Measurements from ENCODE around the gene GSTO1.
A peak's percentile ranks its signal among the peaks of the same experiment; 100 is the strongest.

The GSTO1 gene

DNA sequence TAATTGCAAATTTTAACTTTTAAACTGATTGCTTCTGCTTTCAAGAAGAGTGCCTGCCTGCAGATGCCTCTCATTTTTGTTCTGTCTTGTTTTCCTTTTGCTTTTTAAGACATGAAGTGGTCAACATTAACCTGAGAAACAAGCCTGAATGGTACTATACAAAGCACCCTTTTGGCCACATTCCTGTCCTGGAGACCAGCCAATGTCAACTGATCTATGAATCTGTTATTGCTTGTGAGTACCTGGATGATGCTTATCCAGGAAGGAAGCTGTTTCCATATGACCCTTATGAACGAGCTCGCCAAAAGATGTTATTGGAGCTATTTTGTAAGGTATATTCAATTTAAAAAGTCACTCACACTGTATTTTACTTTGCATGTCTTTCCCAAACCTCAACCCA is 23.1 kb downstream of the GSTO1 start:
- peak; percentile 11 for DNase-seq

DNA sequence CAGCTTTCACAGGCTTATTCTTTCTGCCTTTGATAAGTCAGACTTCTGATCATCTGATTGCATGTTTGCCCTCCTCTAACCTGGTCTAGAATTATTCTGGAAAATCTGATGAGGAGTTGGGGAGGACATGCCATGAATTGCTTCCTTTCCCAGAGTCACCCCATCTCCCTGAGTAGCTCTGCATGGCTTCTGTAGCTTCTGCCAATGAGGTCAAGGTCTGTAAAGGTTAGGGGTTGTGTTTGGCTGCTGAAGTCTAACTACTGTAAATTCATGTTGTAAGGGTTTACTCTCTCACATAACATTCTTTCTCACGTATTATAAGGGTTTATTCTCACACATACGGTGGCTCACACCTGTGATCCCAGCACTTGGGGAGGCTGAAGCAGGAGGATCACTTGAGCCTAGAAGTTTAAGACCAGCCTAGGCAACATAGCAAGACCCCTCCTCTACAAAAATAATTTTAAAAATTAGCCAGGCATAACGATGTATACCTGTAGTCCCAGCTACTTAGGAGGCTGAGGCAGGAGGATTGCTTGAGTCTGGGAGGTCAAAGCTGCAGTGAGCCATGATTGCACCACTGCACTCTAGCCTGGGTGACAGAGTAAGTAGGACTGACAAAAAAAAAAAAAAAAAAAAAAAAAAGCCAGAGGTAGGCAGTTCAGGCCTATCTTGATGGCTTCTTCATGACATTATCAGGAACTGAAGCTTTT is 25.0 kb downstream of the GSTO1 start:
- DNase-seq: no peak

DNA sequence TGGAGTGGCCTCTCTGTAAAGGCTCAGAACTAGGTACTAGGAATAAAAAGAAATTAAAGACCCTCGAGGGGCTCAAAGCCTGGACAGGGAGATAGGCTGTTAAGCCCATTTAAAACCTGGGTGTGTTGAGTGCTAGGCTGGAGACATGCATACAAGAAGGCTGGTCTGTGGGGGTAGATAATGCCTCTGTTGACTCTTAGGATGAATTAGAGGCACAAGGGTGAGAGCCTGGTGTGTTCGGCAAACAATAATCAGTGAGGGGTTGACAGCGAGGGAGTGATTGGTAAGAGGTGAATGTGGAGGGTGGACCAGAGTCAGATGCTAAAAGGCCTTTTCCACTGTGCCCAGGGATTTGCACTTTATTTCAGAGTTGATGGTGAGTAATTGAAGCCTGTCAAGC is 27.0 kb downstream of the GSTO1 start:
- DNase-seq: no peak

GRCh38 chr10:104284846-104285245 is 30.2 kb downstream of the GSTO1 start:
- no peak for DNase-seq

DNA sequence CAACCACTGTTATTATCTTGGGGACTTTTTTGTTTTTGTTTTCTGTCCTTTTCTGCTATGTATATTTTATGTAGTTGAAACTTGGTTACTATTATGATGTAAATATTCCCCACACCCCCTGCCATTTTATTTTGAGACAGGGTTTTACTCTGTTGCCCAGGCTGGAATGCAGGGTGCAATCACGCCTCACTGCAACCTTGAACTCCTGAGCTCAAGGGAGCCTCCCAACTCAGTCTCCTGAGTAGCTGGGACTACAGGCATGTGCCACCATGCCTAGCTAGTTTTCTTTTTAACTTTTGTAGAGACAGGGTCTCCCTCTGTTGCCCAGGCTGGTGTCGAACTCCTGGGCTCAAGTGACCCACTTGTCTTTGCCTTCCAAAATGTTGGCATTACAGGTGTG is 32.2 kb downstream of the GSTO1 start:
- no peak for DNase-seq

GRCh38 chr10:104288355-104288754 is 33.7 kb downstream of the GSTO1 start:
- DNase-seq: no peak

GRCh38 chr10:104291439-104291951 is 36.8 kb downstream of the GSTO1 start:
- peak; percentile 82 for DNase-seq

DNA sequence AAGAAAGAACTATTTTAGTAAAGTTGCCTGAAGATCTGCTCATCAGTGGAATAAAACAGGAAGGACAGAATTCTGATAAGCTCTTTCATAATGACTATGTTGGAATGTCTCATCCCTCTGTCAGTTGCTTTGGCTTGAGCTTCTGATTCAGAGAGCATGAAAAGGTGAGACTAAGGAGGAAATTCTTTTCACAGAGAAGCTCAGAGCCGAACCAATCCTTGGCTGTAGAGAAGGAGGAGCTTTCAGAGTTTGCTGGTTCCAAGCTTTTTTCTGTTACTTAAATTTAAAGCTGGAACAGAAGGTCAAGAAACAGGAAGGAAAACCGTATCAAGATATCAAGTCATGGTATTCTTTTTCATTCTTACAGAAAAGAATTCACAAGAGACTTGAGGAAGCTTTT is 38.3 kb downstream of the GSTO1 start:
- DNase-seq: no peak

DNA sequence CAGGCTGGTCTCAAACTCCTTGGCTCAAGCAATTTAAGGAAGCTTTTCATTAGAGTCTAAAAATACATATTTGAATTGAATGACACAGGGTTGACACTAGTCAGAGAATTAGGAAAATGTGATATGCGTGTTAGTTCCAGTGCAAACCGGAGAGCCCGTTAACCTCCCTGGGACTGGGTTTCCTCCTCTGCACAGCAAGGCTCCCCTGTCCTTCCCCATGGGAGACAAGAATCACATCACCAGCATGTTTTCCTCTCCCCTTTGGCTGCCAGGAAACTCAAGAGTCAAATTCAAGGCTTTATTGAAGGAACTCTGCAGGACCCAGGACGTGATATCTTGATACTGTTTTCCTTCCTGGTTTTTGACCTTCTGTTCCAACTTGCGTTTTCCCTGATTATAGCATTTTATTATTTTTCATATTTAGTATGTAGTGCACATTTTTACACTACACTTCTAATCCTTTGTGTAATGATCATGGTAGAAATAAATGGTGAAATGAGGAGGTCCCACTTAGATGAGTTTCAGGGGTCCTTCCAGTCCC is 39.2 kb downstream of the GSTO1 start:
- DNase-seq: no peak

DNA sequence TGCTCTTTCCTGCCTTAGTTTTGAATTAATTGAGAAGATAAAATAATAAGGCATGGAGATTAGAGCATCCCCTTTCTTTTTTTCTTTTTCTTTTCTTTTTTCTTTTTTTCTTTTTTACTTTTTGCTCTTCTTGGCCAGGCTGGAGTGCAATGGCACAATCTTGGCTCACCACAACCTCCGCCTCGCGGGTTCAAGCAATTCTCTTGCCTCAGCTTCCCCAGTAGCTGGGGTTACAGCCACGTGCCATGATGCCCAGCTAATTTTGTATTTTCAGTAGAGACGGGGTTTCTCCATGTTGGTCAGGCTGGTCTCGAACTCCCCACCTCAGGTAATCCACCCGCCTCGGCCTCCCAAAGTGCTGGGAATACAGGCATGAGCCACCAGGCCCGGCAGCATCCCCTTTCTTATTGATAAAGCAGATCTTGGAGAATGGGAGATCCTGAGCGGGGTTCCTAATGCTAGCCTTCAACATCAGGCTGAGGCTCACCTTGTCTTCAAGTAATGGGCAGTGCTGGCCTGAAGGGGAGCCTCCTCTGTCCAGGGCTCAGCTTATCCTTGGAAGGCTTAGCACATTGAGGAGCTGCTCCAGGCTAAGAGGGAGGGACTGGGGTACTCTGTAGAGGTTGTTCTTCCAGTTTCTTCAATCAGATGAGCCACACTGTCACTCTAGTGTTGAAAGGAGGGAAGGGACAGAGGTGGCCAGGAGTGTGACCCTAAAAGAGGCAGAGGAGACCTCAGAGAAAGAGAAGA is 42.2 kb downstream of the GSTO1 start:
- no peak for DNase-seq

DNA sequence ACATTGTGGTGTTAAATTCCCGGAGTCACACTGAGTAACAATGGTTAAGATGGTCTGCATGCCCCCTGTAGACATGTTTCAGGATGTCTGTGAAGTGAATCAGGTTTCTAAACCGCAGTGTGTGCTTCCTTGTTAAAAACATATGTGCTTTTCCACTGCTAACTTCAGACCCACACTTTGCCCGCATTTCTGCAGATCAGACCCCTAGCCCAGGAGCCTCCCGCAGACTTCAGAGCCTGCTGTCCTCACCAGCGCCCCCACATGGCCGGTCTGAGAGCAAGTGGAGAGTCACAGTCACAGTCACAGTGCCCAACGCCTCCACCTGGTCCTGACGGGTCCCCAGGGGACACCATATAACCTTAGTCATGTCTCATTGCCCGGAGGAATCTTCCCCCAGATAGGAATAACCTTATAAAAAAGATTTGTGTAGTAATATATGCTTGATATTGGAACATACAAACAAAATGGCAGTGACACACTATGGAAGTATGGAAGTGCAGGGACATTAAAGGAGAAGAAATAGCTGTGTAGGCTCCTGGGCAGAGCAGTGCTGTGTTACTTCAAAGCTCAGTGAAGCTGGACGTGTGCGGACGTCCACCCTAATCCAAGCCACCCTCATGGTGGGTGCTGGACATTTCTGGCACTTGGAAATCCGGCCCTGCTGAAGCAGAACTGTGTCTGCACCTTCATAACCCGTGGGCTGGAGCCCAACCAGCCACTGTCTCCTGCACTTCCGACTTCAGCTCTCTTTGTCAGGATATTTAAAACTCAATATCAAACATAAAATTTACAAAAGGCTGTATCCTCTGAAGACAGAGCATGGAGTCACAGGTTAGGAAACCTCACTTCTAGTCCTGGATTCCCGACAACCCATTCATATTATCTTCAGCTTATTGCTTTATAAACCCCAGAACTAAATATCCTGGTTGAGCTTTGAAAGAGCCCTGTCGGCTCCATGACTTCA is 43.3 kb downstream of the GSTO1 start:
- DNase-seq: no peak

DNA sequence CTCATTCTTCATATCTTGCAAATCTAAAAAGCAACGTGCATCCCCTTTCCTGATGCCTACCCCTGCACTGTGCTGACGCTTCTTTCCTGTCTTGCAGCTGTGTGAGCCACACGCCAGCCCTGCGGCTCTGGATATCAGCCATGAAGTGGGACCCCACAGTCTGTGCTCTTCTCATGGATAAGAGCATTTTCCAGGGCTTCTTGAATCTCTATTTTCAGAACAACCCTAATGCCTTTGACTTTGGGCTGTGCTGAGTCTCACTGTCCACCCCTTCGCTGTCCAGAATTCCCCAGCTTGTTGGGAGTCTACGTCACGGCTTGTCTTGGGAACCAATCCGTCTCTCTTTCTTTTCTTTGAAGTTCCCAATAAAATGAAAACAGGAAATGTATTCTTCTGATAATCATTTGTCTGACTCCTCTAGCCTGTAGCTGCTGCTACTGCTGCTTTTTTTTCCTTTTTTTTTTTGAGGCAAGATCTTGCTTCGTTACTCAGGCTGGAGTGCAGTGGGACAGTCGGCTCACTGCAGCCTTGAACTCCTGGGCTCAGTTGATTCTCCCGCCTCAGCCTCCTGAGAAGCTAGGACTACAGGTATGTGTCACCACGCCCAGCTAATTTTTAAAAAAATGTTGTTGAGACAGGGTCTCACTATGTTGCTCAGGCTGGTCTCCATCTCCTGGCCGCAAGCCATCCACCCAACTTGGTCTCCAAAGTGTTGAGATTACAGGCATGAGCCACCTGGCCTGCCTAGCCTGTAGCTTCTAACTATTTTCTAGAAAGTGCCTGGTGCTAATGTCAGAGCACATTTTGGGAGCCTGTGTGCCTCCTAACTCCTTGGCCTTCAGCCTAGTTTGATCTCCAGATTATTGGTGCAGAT is 44.6 kb downstream of the GSTO1 start:
- no peak for DNase-seq

GRCh38 chr10:104300002-104300735 is 45.5 kb downstream of the GSTO1 start:
- no peak for DNase-seq

DNA sequence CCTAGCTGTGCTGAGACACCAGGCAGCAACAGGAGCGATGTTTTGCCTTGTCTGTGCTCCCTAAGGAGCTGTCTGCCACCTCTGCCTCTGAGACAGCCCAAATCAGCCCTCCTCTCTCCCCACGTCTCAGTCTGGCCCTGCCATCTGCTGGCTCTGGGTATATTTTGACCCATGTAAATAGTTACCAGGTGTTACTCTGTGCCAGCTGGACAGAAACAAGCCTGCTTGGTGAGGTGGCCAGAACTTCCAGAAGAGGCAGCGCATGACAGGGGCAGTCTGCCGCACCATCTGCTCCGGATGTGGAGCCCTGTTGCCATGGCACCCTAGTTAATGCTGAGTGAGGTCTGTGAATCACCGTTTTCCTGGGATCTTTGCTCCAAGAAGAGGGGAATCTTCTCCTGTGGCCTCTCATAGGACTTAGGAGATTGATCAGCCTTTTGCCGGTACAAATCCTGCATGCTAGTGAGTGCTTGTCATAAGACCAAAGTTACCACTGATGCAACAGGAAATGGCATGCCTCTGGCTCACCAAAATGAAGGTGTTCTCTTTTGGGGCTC is 46.1 kb downstream of the GSTO1 start:
- DNase-seq: peak; percentile 87

GRCh38 chr10:104301907-104302690 is 47.4 kb downstream of the GSTO1 start:
- no peak for DNase-seq

DNA sequence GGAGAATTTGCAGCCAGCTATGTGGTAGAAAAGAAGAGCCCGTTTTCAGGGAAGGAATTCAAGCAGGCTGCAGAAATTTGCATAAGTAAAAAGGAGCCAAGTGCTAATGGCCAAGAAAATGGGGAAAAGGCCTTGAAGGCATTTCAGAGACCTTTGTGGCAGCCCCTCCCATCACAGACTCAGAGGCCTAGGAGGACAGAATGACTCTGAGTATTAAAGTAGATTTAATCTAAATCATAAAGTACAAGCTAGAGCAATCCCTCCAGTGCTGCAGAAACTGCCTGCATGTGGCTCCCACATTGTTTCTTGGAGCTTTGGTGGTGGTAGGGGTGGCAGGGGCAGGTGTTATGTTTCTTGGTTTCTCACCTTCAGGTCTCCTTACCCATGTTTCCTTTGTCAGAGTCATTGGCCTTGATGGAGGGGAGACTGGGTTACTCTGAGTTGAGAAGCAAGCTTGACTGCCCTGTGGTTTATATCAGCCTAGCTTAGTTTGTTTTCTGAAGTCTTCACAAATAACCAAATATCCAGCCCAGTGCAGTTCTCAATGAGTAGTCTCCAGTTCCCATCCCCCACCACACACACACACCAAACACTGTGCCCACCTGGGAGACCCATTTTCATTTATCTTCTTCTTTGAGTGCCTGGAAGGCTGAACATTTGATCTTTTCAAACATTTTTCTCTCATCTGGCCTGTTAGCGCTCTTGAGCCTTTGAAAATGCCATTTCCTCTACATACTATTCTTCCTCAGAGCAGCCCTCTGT is 49.1 kb downstream of the GSTO1 start:
- no peak for DNase-seq

GRCh38 chr10:104304356-104304745 is 49.7 kb downstream of the GSTO1 start:
- no peak for DNase-seq

GRCh38 chr10:104304927-104305326 is 50.2 kb downstream of the GSTO1 start:
- no peak for DNase-seq

DNA sequence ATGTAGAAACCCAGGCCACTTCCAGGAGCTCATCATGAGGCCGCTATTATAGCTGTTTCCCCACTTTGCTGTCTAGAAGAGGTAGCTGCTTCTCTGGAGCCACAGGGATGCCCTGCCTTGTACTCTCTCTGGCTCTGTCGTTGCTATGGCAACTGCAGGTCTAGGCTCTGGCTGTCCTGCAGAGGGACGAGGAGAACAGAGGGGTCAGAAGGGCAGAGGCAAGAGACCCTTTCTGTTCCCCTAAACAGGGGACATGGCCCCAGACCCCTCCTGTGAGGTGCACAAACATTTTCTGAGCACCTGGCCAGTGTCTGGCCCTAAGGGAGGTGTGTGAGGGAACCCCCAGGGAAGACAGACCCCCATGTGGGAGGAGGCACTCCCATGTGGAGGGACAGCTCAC is 52.2 kb downstream of the GSTO1 start:
- no peak for DNase-seq

All from NCI-H510A (cell line).